ENCODE results near the gene ZNF516. TPM values are rescaled to one million over a fixed set of nuclear protein-coding genes. Genes with fewer than 3 reads are reported as not detected.

ZNF516 gene
- total and polyA plus RNA-seq, 2 of the 13 experiments (the other 11 are each of a cell fraction or from before 2014, with no cell fraction given) = 16.6 to 18.7 TPM

- Histone ChIP-seq H3K4me2 (ENCODE audit: low read depth, low read length) (no peak overlapping the region), H3K4me3 (replicated peaks in 1 of 3; ENCODE audit: insufficient read depth in 1 of 3, low read depth in 2 of 3, low read length in 3 of 3) (no peak overlapping the region), H3K79me2 (ENCODE audit: insufficient read depth, low read length) (peaks cover 35% of the 10 kb centered on the region), H4K20me1 (ENCODE audit: insufficient read depth, low read length) (peaks cover 47% of the 10 kb centered on the region), H3K4me1 (ENCODE audit: insufficient read depth, low read length) (no peaks in the 10 kb centered on the region), H3K27me3 (ENCODE audit: control insufficient read depth in 1 of 2, insufficient read depth in 2 of 2, low read length in 2 of 2) (no peaks in the 10 kb centered on the region; a peak in 1 of 5 replicates), H3K27ac (ENCODE audit: extremely low read length, insufficient read depth, low read length) (no peak overlapping the region), H2AFZ (ENCODE audit: low read length) (no peak overlapping the region), H3K36me3 (replicated peaks in 1 of 2; ENCODE audit: control insufficient read depth in 1 of 2, insufficient read depth in 2 of 2, low read length in 2 of 2) (peaks cover 5 to 20% of the 10 kb centered on the region in 2 experiments; a peak in 4 of 5 replicates), H3K9me3 (ENCODE audit: low read length) (no peaks in the 10 kb centered on the region), H3K9ac (ENCODE audit: insufficient read depth, low read depth, low read length) (no peak overlapping the region)
- no peak for FAIRE-seq
- BruUV-seq (replicated peaks) = no TSS peak
- in situ Hi-C loops (cut with HindIII; ENCODE audit: extremely low pct_ligation_motif_present, low pct_unique_long_range_greater_than_20kb) (no loop called here), intact Hi-C loops (cut with micrococcal nuclease; ENCODE audit: unreplicated experiment) (no loop called here)
- POLR2A ChIA-PET = no interaction called here
- no peak for ATAC-seq
- TF ChIP-seq TBX2 (CRISPR knock-in tag; IDR thresholded peaks at IDR 0.05; ENCODE audit: borderline replicate concordance) = no peak
- peak; percentile 38 for TF ChIP-seq RBM22 (optimal IDR thresholded peaks at IDR 0.05; ENCODE audit: low read length)
- DNase-seq (ENCODE audit: low spot score) = no peak
- WGBS (ENCODE audit: low lambda C conversion rate) = 95% methylated on average over 23 of the region's 35 CpGs
- CTCF ChIA-PET (ENCODE audit: low intra/inter-chr PET ratio, low total read pairs) = no interaction called here
Measured at GRCh38 chr18:76384861-76385680, 110.0 kb downstream of the ZNF516 start.

GRCh38 chr18:76384114-76384790, 110.8 kb downstream of the ZNF516 start:
- WGBS (ENCODE audit: low lambda C conversion rate) = 96% methylated on average over 30 of the region's 30 CpGs
- no TSS peak for BruUV-seq (replicated peaks)
- ATAC-seq = no peak
- Histone ChIP-seq H3K36me3 (replicated peaks in 1 of 2; ENCODE audit: control insufficient read depth in 1 of 2, insufficient read depth in 2 of 2, low read length in 2 of 2) (peaks cover 7 to 25% of the 10 kb centered on the region in 2 experiments; a peak in 4 of 5 replicates), H3K4me3 (replicated peaks in 1 of 3; ENCODE audit: insufficient read depth in 1 of 3, low read depth in 2 of 3, low read length in 3 of 3) (no peak overlapping the region), H2AFZ (ENCODE audit: low read length) (no peak overlapping the region), H3K9me3 (ENCODE audit: low read length) (no peaks in the 10 kb centered on the region), H3K9ac (ENCODE audit: insufficient read depth, low read depth, low read length) (no peak overlapping the region), H4K20me1 (ENCODE audit: insufficient read depth, low read length) (peaks cover 40% of the 10 kb centered on the region), H3K27ac (ENCODE audit: extremely low read length, insufficient read depth, low read length) (no peak overlapping the region), H3K4me2 (ENCODE audit: low read depth, low read length) (no peak overlapping the region), H3K27me3 (ENCODE audit: control insufficient read depth in 1 of 2, insufficient read depth in 2 of 2, low read length in 2 of 2) (no peaks in the 10 kb centered on the region; a peak in 1 of 5 replicates), H3K4me1 (ENCODE audit: insufficient read depth, low read length) (no peaks in the 10 kb centered on the region), H3K79me2 (ENCODE audit: insufficient read depth, low read length) (peaks cover 27% of the 10 kb centered on the region)
- no peak for TF ChIP-seq ARNTL (CRISPR knock-in tag; IDR thresholded peaks at IDR 0.05)
- TF ChIP-seq KLF13 (CRISPR knock-in tag; IDR thresholded peaks at IDR 0.05) = no peak
- TF ChIP-seq SOX13 (IDR thresholded peaks at IDR 0.05) = no peak
- no peak for TF ChIP-seq SOX13 (CRISPR knock-in tag; conservative IDR thresholded peaks at IDR 0.05 in 1 of 2, IDR thresholded peaks at IDR 0.05 in 1 of 2)
- no peak for TF ChIP-seq CHD4 (IDR thresholded peaks at IDR 0.05; ENCODE audit: borderline replicate concordance, low read length)
- TF ChIP-seq ARHGAP35 (CRISPR knock-in tag; IDR thresholded peaks at IDR 0.05; ENCODE audit: borderline replicate concordance) = no peak
- TF ChIP-seq PRMT3 (CRISPR knock-in tag; IDR thresholded peaks at IDR 0.05; ENCODE audit: borderline replicate concordance, low read depth) = no peak
- no peak for TF ChIP-seq ZNF724P (CRISPR knock-in tag; IDR thresholded peaks at IDR 0.05; ENCODE audit: borderline replicate concordance)
- TF ChIP-seq RFXAP (CRISPR knock-in tag; IDR thresholded peaks at IDR 0.05; ENCODE audit: borderline replicate concordance) = no peak
- no peak for TF ChIP-seq PPARG (CRISPR knock-in tag; conservative IDR thresholded peaks at IDR 0.05)
- no peak for TF ChIP-seq CEBPZ (IDR thresholded peaks at IDR 0.05; ENCODE audit: low read length)
- TF ChIP-seq ZFP62 (CRISPR knock-in tag; IDR thresholded peaks at IDR 0.05) = no peak
- no peak for TF ChIP-seq RELA (CRISPR knock-in tag; IDR thresholded peaks at IDR 0.05)
- DNase-seq (ENCODE audit: low spot score) = no peak
- in situ Hi-C loops (cut with HindIII; ENCODE audit: extremely low pct_ligation_motif_present, low pct_unique_long_range_greater_than_20kb) = no loop called here
- FAIRE-seq = no peak
- intact Hi-C loops (cut with micrococcal nuclease; ENCODE audit: unreplicated experiment) = no loop called here
- POLR2A ChIA-PET = no interaction called here
- CTCF ChIA-PET (ENCODE audit: low intra/inter-chr PET ratio, low total read pairs) = no interaction called here
